HG02981 (cell line): ENCODE data around the gene OR51G2.
"Not testable (repeated sequence)": the region's sequence is repeated elsewhere in the genome, so short reads cannot be mapped to it uniquely, and the experiment has no call there.

Experiments used
- ATAC-seq: cut with Tn5 transposase; IDR thresholded peaks from one replicate; pipeline ENCODE4 v1.9.1; 2021; ENCODE audit warnings: mild to moderate bottlenecking, moderate library complexity; ENCODE audit not compliant: unreplicated experiment

Gene OR51G2

GRCh38 chr11:4919250-4919649 is at the start of gene OR51G2:
TSS of gene OR51G2 (minus strand) at chr11:4919350. CDS start at chr11:4915663, 3,687 bp downstream.
- no peak for ATAC-seq

- ATAC-seq = no peak
Observed at GRCh38 chr11:4962816-4963215, 43.7 kb upstream of the OR51G2 start.

- no peak for ATAC-seq
Observed at GRCh38 chr11:4960877-4961276, 41.7 kb upstream of the OR51G2 start.

GRCh38 chr11:4957396-4957795 is 38.2 kb upstream of the OR51G2 start:
- no peak for ATAC-seq

- not testable (repeated sequence) for ATAC-seq
Observed at GRCh38 chr11:4955613-4956012, 36.5 kb upstream of the OR51G2 start, which contains the start of gene OR51A2. TSS of gene OR51A2 (minus strand) at chr11:4955713. CDS start at chr11:4955713, 0 bp downstream.

- ATAC-seq = no peak
Observed at GRCh38 chr11:4947505-4947904, 28.4 kb upstream of the OR51G2 start, which contains the start of gene OR51A4. TSS of gene OR51A4 (minus strand) at chr11:4947605. CDS start at chr11:4947100, 505 bp downstream.

GRCh38 chr11:4936745-4937144 is 17.6 kb upstream of the OR51G2 start:
- ATAC-seq = no peak

GRCh38 chr11:4932751-4933150 is 13.6 kb upstream of the OR51G2 start:
- no peak for ATAC-seq

GRCh38 chr11:4926608-4927007 is 7.5 kb upstream of the OR51G2 start:
- ATAC-seq = no peak

GRCh38 chr11:4924239-4924638 is 5.1 kb upstream of the OR51G2 start, which contains the start of gene OR51G1:
TSS of gene OR51G1 (minus strand) at chr11:4924339. CDS start at chr11:4924339, 0 bp downstream.
- ATAC-seq = no peak

- no peak for ATAC-seq
Observed at GRCh38 chr11:4922304-4922703, 3.2 kb upstream of the OR51G2 start.

- ATAC-seq = no peak
Observed at GRCh38 chr11:4921796-4922195, 2.6 kb upstream of the OR51G2 start.

GRCh38 chr11:4916581-4916980 is 2.6 kb downstream of the OR51G2 start:
- ATAC-seq = no peak

- no peak for ATAC-seq
Observed at GRCh38 chr11:4903484-4903883, 15.7 kb downstream of the OR51G2 start, which contains the start of gene OR51A7. TSS of gene OR51A7 (plus strand) at chr11:4903783. CDS start at chr11:4907370, 3,587 bp downstream.

GRCh38 chr11:4891996-4892640 is 27.0 kb downstream of the OR51G2 start:
- ATAC-seq = no peak

GRCh38 chr11:4890279-4890678 is 28.9 kb downstream of the OR51G2 start:
- no peak for ATAC-seq

GRCh38 chr11:4887591-4887990 is 31.6 kb downstream of the OR51G2 start:
- ATAC-seq = no peak

- no peak for ATAC-seq
Observed at GRCh38 chr11:4886186-4886585, 33.0 kb downstream of the OR51G2 start.

GRCh38 chr11:4884361-4884760 is 34.8 kb downstream of the OR51G2 start:
- no peak for ATAC-seq

- no peak for ATAC-seq
Observed at GRCh38 chr11:4882543-4882942, 36.6 kb downstream of the OR51G2 start.

GRCh38 chr11:4881860-4882500 is 37.2 kb downstream of the OR51G2 start, which contains the start of gene OR51T1:
TSS of gene OR51T1 (plus strand) at chr11:4881900. CDS start at chr11:4881900, 0 bp downstream.
- ATAC-seq = no peak

- ATAC-seq = no peak
Observed at GRCh38 chr11:4881188-4881587, 38.0 kb downstream of the OR51G2 start.
